Peyer's patch (tissue), 4 donors: Measurements from ENCODE around the gene ENAM. TPM values are rescaled to one million over a fixed set of nuclear protein-coding genes. Genes with fewer than 3 reads are reported as not detected.

Source experiments
- DNase-seq, 3 donors: peaks; one replicate each; pipeline ENCODE4 v3.0.0-alpha.2; 2017 to 2019
- H3K27ac ChIP-seq, 4 donors: fragments of 200-600 bp; sonication (generic); one replicate each; pipeline ENCODE4 v1.5.1; 2016 to 2019
- H3K27me3 ChIP-seq, 2 donors: fragments of 200-600 bp; sonication (generic); one replicate each; pipeline ENCODE4 v1.5.1; 2019
- H3K36me3 ChIP-seq, 3 donors: fragments of 200-600 bp; sonication (generic); one replicate each; pipeline ENCODE4 v1.5.1; 2016 to 2019
- H3K4me1 ChIP-seq, 4 donors: fragments of 200-600 bp; sonication (generic); one replicate each; pipeline ENCODE4 v1.5.1; 2016 to 2019
- H3K4me3 ChIP-seq, 4 donors: fragments of 200-600 bp; sonication (generic); 1 replicate in 3 of 4; 2 replicates in 1 of 4; pipeline ENCODE4 v1.5.1; 2016 to 2019; ENCODE audit warnings: mild to moderate bottlenecking in 1 of 4
- H3K9me3 ChIP-seq, 4 donors: fragments of 200-600 bp; sonication (generic); one replicate each; pipeline ENCODE4 v1.5.1; 2016 to 2019; ENCODE audit warnings: mild to moderate bottlenecking in 1 of 4
- CTCF ChIP-seq, 6 experiments: fragments of 450-650 bp in 4 of 6; fragments of 200-600 bp in 2 of 6; sonication (generic) in 1 of 6; IDR thresholded peaks; one replicate each; pipeline ENCODE4 v1.5.1; 2017 to 2019; ENCODE audit warnings: antibody characterized with exemption in 6 of 6, mild to moderate bottlenecking in 3 of 6, moderate library complexity in 1 of 6
- POLR2A ChIP-seq, 2 donors: fragments of 450-650 bp; IDR thresholded peaks; one replicate each; pipeline ENCODE4 v1.5.1; 2017; ENCODE audit warnings: antibody characterized with exemption in 2 of 2, mild to moderate bottlenecking in 2 of 2, moderate library complexity in 2 of 2
- total RNA-seq, 4 donors: library from RNA; depleted of rRNA; stranded (reverse); fragments of >200 nt; gene quantifications; one replicate each; pipeline ENCODE4 v1.1.0, GENCODE V29; 2016

The ENAM gene
- total RNA-seq: not detected

GRCh38 chr4:70628444-70628843 is at the start of gene ENAM:
Gene ENAM (plus strand): TSS chr4:70628744. CDS start chr4:70629501, 757 bp downstream.
- no peak for DNase-seq
- H3K4me1 ChIP-seq: no peaks in the 10 kb centered on the region
- no peak within 1 kb of the TSS for H3K27ac ChIP-seq
- TF ChIP-seq POLR2A (IDR thresholded peaks at IDR 0.05): no peak
- no peak for TF ChIP-seq CTCF (IDR thresholded peaks at IDR 0.05)
- no peaks in the 10 kb centered on the region for H3K9me3 ChIP-seq
- H3K4me3 ChIP-seq: no peak within 1 kb of the TSS
- no peaks in the 10 kb centered on the region for H3K36me3 ChIP-seq
- H3K27me3 ChIP-seq: no peaks in the 10 kb centered on the region

- Histone ChIP-seq H3K4me1 (no peaks in the 10 kb centered on the region), H3K27me3 (no peaks in the 10 kb centered on the region), H3K4me3 (no peak overlapping the region), H3K27ac (no peak overlapping the region), H3K9me3 (no peaks in the 10 kb centered on the region), H3K36me3 (no peaks in the 10 kb centered on the region)
- DNase-seq: no peak
- TF ChIP-seq POLR2A (IDR thresholded peaks at IDR 0.05): no peak
Observed at GRCh38 chr4:70581980-70582379, 46.6 kb upstream of the ENAM start.

- Histone ChIP-seq H3K27ac (no peak overlapping the region), H3K4me1 (no peaks in the 10 kb centered on the region), H3K9me3 (no peaks in the 10 kb centered on the region), H3K27me3 (no peaks in the 10 kb centered on the region), H3K4me3 (no peak overlapping the region), H3K36me3 (no peaks in the 10 kb centered on the region)
- no peak for DNase-seq
- no peak for TF ChIP-seq CTCF (IDR thresholded peaks at IDR 0.05)
- no peak for TF ChIP-seq POLR2A (IDR thresholded peaks at IDR 0.05)
Observed at GRCh38 chr4:70583952-70584834, 44.4 kb upstream of the ENAM start.

- no peak for TF ChIP-seq CTCF (IDR thresholded peaks at IDR 0.05)
- no peak for TF ChIP-seq POLR2A (IDR thresholded peaks at IDR 0.05)
- H3K36me3 ChIP-seq: no peaks in the 10 kb centered on the region
- no peak overlapping the region for H3K4me3 ChIP-seq
- H3K27ac ChIP-seq: no peak overlapping the region
- no peaks in the 10 kb centered on the region for H3K27me3 ChIP-seq
- no peak for DNase-seq
- H3K4me1 ChIP-seq: no peaks in the 10 kb centered on the region
- H3K9me3 ChIP-seq: no peaks in the 10 kb centered on the region
Observed at GRCh38 chr4:70586841-70587240, 41.7 kb upstream of the ENAM start.

- Histone ChIP-seq H3K4me1 (no peaks in the 10 kb centered on the region), H3K27me3 (no peaks in the 10 kb centered on the region), H3K36me3 (no peaks in the 10 kb centered on the region), H3K4me3 (no peak overlapping the region), H3K27ac (no peak overlapping the region), H3K9me3 (no peaks in the 10 kb centered on the region)
- TF ChIP-seq POLR2A (IDR thresholded peaks at IDR 0.05): no peak
- TF ChIP-seq CTCF (IDR thresholded peaks at IDR 0.05): no peak
- no peak for DNase-seq
Observed at GRCh38 chr4:70589785-70590184, 38.8 kb upstream of the ENAM start.

GRCh38 chr4:70591955-70592582 is 36.5 kb upstream of the ENAM start, which contains the start of gene AMBN:
Gene AMBN (plus strand): TSS chr4:70592256. CDS start chr4:70592359, 103 bp downstream.
- H3K4me3 ChIP-seq: no peak within 1 kb of the TSS
- H3K27ac ChIP-seq: no peak within 1 kb of the TSS
- no peak for DNase-seq
- TF ChIP-seq CTCF (IDR thresholded peaks at IDR 0.05): no peak
- TF ChIP-seq POLR2A (IDR thresholded peaks at IDR 0.05): no peak
- no peaks in the 10 kb centered on the region for H3K36me3 ChIP-seq
- H3K27me3 ChIP-seq: no peaks in the 10 kb centered on the region
- H3K9me3 ChIP-seq: no peaks in the 10 kb centered on the region
- H3K4me1 ChIP-seq: no peaks in the 10 kb centered on the region
